Caco-2 (cell line): ENCODE results near the gene COL4A2. TPM values are rescaled to one million over a fixed set of nuclear protein-coding genes. Genes with fewer than 3 reads are reported as not detected.

Source experiments
- BruUV-seq: library from RNA; stranded (reverse); fragments of 400-500 nt; replicated peaks from 2 replicates; lab custom pipeline; 2021; lab: Mats Ljungman, UMichigan
- CTCF ChIA-PET: fragments of 300-600 bp; sonication (Branson Sonifier 250); formaldehyde crosslinking; loops from one replicate; lab custom pipeline; 2022; ENCODE audit warnings: antibody characterized with exemption; lab: Charles Lee
- POLR2A ChIA-PET: fragments of 300-600 bp; sonication (Branson Sonifier 250); formaldehyde crosslinking; loops from one replicate; lab custom pipeline; 2022; ENCODE audit warnings: antibody characterized with exemption; lab: Charles Lee
- DNase-seq, 2 experiments: peaks; one replicate each; pipeline versions ENCODE4 v3.0.0 to v3.0.0-alpha.2; 2020 to 2022
- H3K27me3 ChIP-seq: replicated peaks from 2 replicates; pipeline ENCODE4 v1.6.0; 2011; ENCODE audit warnings: low read length; ENCODE audit not compliant: control insufficient read depth, insufficient read depth
- H3K36me3 ChIP-seq: 2 replicates; pipeline ENCODE4 v1.5.1; 2011; ENCODE audit warnings: low read length; ENCODE audit not compliant: control insufficient read depth, insufficient read depth
- H3K4me1 ChIP-seq: fragments of 250-450 bp; sonication (Bioruptor Pico); 2 replicates; pipeline ENCODE4 v1.5.1; 2020; ENCODE audit warnings: mild to moderate bottlenecking
- H3K4me3 ChIP-seq: 2 replicates; pipeline ENCODE4 v1.5.1; 2011; ENCODE audit warnings: low read depth, mild to moderate bottlenecking, control low read depth, low read length
- H3K9me3 ChIP-seq: fragments of 250-450 bp; sonication (Bioruptor Pico); 2 replicates; pipeline ENCODE4 v1.5.1; 2020; ENCODE audit warnings: mild to moderate bottlenecking, moderate library complexity
- H3K27ac Mint-ChIP-seq: one replicate; pipeline ENCODE4 v1.8.0; 2022; ENCODE audit warnings: mixed read lengths; ENCODE audit not compliant: unreplicated experiment
- H3K27me3 Mint-ChIP-seq: one replicate; pipeline ENCODE4 v1.8.0; 2022; ENCODE audit warnings: mixed read lengths; ENCODE audit not compliant: insufficient read depth, unreplicated experiment
- H3K36me3 Mint-ChIP-seq: one replicate; pipeline ENCODE4 v1.8.0; 2022; ENCODE audit warnings: mild to moderate bottlenecking, mixed read lengths; ENCODE audit not compliant: insufficient read depth, unreplicated experiment
- H3K4me1 Mint-ChIP-seq: one replicate; pipeline ENCODE4 v1.8.0; 2022; ENCODE audit warnings: low read depth, mixed read lengths; ENCODE audit not compliant: unreplicated experiment
- H3K4me3 Mint-ChIP-seq: one replicate; pipeline ENCODE4 v1.8.0; 2022; ENCODE audit warnings: mild to moderate bottlenecking, moderate library complexity, mixed read lengths; ENCODE audit not compliant: unreplicated experiment
- H3K9me3 Mint-ChIP-seq: one replicate; pipeline ENCODE4 v1.8.0; 2022; ENCODE audit warnings: mixed read lengths; ENCODE audit not compliant: unreplicated experiment
- CTCF ChIP-seq, 2 experiments: fragments of 200-600 bp in 1 of 2; IDR thresholded peaks; 1 replicate in 1 of 2; 2 replicates in 1 of 2; pipeline versions ENCODE4 v1.5.1 to v1.8.0; 2011 to 2022; ENCODE audit warnings: antibody characterized with exemption in 1 of 2, control low read depth in 1 of 2, inconsistent platforms in 1 of 2, low read depth in 1 of 2, low read length in 1 of 2, mild to moderate bottlenecking in 1 of 2, moderate library complexity in 1 of 2; ENCODE audit not compliant: insufficient read depth in 1 of 2, severe bottlenecking in 1 of 2, unreplicated experiment in 1 of 2
- intact Hi-C: fragments of 100-400 bp; cut with micrococcal nuclease; formaldehyde crosslinking; loops from one replicate; pipeline ENCODE4 v1.10.0; 2022; ENCODE audit not compliant: unreplicated experiment
- total RNA-seq: library from RNA; stranded (reverse); gene quantifications from 2 replicates; pipeline ENCODE4 v1.2.3, GENCODE V29; 2022

Gene COL4A2
- total RNA-seq, 1 experiment from 2014 or later = 19.2 TPM

- no peaks in the 10 kb centered on the region for H3K36me3 ChIP-seq
- DNase-seq = no peak
- H3K9me3 Mint-ChIP-seq = no peaks in the 10 kb centered on the region
- no TSS peak for BruUV-seq
- H3K27me3 ChIP-seq = no peaks in the 10 kb centered on the region
- H3K4me3 ChIP-seq = no peak overlapping the region
- no peak overlapping the region for H3K27ac Mint-ChIP-seq
- CTCF ChIA-PET = no interaction called here
- POLR2A ChIA-PET = no interaction called here
- H3K4me1 ChIP-seq = peaks cover 19% of the 10 kb centered on the region
- TF ChIP-seq CTCF (IDR thresholded peaks at IDR 0.05; ENCODE audit: insufficient read depth in 1 of 2, low read depth in 1 of 2, low read length in 1 of 2, severe bottlenecking in 1 of 2, unreplicated experiment in 1 of 2) = no peak
- no peaks in the 10 kb centered on the region for H3K27me3 Mint-ChIP-seq
- no peak overlapping the region for H3K4me3 Mint-ChIP-seq
- peaks cover 15% of the 10 kb centered on the region for H3K4me1 Mint-ChIP-seq
- no peaks in the 10 kb centered on the region for H3K9me3 ChIP-seq
- no peaks in the 10 kb centered on the region for H3K36me3 Mint-ChIP-seq
- intact Hi-C loops = no loop called here
Observed at GRCh38 chr13:110345701-110346100, 38.6 kb downstream of the COL4A2 start.

GRCh38 chr13:110346661-110347067, 39.6 kb downstream of the COL4A2 start:
- no peaks in the 10 kb centered on the region for H3K36me3 Mint-ChIP-seq
- peak overlapping the region; percentile 79 for H3K27ac Mint-ChIP-seq
- Histone ChIP-seq H3K4me1 (peaks cover 19% of the 10 kb centered on the region), H3K4me3 (no peak overlapping the region), H3K36me3 (no peaks in the 10 kb centered on the region), H3K27me3 (no peaks in the 10 kb centered on the region), H3K9me3 (no peaks in the 10 kb centered on the region)
- intact Hi-C loops = loop anchor here (1.0 kb wide), 1 partner anchor 34 kb away; no protein-coding TSS in a partner anchor
- no peaks in the 10 kb centered on the region for H3K27me3 Mint-ChIP-seq
- no peak for DNase-seq
- CTCF ChIA-PET = no interaction called here
- peaks cover 25% of the 10 kb centered on the region for H3K4me1 Mint-ChIP-seq
- TF ChIP-seq CTCF (IDR thresholded peaks at IDR 0.05; ENCODE audit: insufficient read depth in 1 of 2, low read depth in 1 of 2, low read length in 1 of 2, severe bottlenecking in 1 of 2, unreplicated experiment in 1 of 2) = no peak
- H3K4me3 Mint-ChIP-seq = no peak overlapping the region
- POLR2A ChIA-PET = no interaction called here
- BruUV-seq = no TSS peak
- H3K9me3 Mint-ChIP-seq = no peaks in the 10 kb centered on the region

GRCh38 chr13:110347088-110347487, 40.0 kb downstream of the COL4A2 start:
- Histone ChIP-seq H3K4me3 (no peak overlapping the region), H3K36me3 (no peaks in the 10 kb centered on the region), H3K27me3 (no peaks in the 10 kb centered on the region), H3K4me1 (peaks cover 19% of the 10 kb centered on the region), H3K9me3 (no peaks in the 10 kb centered on the region)
- Mint-ChIP-seq H3K4me3 (no peak overlapping the region), H3K36me3 (no peaks in the 10 kb centered on the region), H3K27ac (peak overlapping the region; percentile 79), H3K9me3 (no peaks in the 10 kb centered on the region), H3K27me3 (no peaks in the 10 kb centered on the region), H3K4me1 (peaks cover 29% of the 10 kb centered on the region)
- no TSS peak for BruUV-seq
- POLR2A ChIA-PET = no interaction called here
- no peak for DNase-seq
- no peak for TF ChIP-seq CTCF (IDR thresholded peaks at IDR 0.05; ENCODE audit: insufficient read depth in 1 of 2, low read depth in 1 of 2, low read length in 1 of 2, severe bottlenecking in 1 of 2, unreplicated experiment in 1 of 2)
- intact Hi-C loops = loop anchor here (1.0 kb wide), 1 partner anchor 35 kb away; no protein-coding TSS in a partner anchor
- CTCF ChIA-PET = no interaction called here
